HTR-8/SVneo (cell line): Measurements from ENCODE around the gene REX1BD.
A peak's percentile ranks its signal among the peaks of the same experiment; 100 is the strongest.
"Not testable (repeated sequence)": the region's sequence is repeated elsewhere in the genome, so short reads cannot be mapped to it uniquely, and the experiment has no call there.

Source experiments
- DNase-seq: peaks from one replicate; pipeline ENCODE4 v3.0.0; 2011; ENCODE audit warnings: low spot score, mixed read lengths; ENCODE audit not compliant: insufficient read length
- FAIRE-seq: peaks from 2 replicates; lab custom pipeline; 2011; peaks lifted over from hg19 to GRCh38; lab: Jason Lieb, UNC

The REX1BD gene

GRCh38 chr19:18576383-18576782 lies 12.2 kb upstream of the REX1BD start:
- peak; percentile 9 for FAIRE-seq

GRCh38 chr19:18577365-18577914 lies 11.2 kb upstream of the REX1BD start:
- DNase-seq = no peak
- FAIRE-seq = no peak

More at GRCh38 chr19:18576383-18576782, 12.2 kb upstream of the REX1BD start:
- no peak for DNase-seq

DNA sequence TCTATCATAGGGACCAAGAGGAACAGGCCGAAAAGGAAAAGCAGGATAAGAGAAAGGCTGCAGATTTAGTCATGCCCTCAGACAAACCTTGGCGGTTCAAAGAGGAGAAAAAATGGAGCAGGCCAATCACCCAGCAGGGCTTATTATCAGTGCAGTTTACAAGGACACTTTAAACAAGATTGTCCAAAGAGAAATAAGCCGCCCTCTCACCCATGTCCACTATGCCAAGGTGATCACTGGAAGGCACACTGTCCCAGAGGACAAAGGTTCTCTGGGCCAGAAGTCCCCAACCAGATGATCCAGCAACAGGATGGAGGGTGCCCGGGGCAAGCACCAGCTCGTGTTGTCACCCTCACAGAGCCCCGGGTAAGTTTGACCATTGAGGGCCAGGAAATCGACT lies 8.3 kb upstream of the REX1BD start:
- DNase-seq (no peak), FAIRE-seq (no peak)

- FAIRE-seq = no peak
- no peak for DNase-seq
Measured at GRCh38 chr19:18586306-18586705, 2.3 kb upstream of the REX1BD start.

DNA sequence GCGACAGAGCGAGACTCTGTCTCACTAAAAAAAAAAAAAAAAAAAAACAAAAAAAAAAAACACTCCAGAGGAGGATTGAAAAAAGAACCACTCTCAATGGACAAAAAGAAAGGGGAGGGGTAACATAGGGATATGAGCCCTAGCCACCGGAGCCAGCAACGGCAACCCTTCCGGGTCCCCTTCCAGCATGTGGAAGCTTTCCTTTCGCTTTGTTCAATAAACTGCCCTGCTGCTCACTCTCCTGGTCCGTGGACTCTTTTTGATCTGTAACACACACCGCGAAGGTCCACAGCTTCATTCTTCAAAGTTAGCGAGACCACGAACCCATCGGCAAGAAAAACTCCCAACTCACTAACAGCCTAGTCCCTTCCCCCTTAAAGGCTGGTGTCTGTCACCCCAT lies 1.0 kb upstream of the REX1BD start:
- no peak for FAIRE-seq
- DNase-seq = no peak

DNA sequence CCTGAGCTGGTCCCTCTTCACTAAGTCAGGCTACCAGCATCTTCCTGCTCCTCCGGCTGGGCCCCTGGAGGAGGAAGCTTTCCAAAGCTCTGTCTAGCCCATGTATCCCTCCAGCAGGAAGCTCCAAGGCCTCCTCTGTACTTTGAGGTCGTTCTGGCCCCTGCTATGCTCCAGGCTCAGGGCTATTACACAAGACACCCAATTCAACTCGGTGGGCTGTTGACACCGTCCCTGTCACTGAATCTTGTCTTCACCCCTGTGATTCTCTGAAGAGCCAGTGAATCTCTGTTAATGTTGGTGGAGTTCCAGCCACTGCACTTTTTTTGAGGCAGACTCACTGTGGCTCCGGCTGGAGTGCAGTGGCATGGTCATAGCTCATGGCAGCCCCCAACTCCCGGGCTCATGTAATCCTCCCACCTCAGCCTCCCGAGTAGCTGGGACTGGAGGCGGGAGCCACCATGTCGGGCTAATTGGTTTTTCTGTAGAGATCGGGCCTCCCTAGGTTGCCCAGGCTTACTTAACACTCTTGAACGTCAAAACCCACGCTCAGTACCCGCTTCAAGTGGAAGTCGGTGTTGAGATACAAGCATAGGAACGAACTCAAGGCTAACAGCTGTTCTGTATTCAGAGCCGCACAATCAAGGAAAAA lies 512 bp upstream of the REX1BD start:
- no peak for DNase-seq

GRCh38 chr19:18589380-18590272 lies 1.0 kb downstream of the REX1BD start:
- DNase-seq (no peak), FAIRE-seq (no peak)

More for the DNA sequence above, 512 bp upstream of the REX1BD start:
- FAIRE-seq = no peak

- FAIRE-seq = no peak
Measured at GRCh38 chr19:18590273-18591272, 2.0 kb downstream of the REX1BD start.

DNA sequence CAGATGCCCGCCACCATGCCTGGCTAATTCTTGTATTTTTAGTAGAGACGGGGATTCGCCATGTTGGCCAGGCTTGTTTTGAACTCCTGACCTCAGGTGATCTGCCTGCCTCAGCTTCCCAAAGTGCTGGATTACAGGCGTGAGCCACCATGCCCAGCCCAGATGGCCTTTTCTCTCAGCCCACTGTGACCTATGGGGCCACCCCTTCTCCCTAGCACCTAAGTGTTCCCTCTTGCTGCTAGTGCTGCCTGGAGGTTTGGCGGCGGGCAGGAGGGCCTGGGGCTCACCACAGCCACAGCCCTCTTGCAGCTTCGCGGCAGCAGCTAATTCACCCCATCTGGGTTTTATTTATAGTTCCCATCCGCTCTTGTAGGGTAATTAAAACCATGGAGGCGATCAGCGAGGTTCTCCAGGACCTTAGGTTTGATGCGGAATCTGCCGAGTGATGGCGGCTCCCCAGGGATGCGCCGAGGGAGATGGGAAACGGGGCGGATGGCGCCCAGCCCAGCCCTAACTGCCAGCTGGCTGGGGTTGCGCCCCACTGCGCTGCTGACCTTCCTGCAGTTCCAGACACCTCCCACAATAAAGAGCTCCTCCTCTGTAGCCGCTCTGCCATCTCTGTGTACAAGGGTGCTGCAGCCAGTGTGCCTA lies 3.3 kb downstream of the REX1BD start:
- FAIRE-seq (no peak), DNase-seq (no peak)

More at GRCh38 chr19:18590273-18591272, 2.0 kb downstream of the REX1BD start:
- no peak for DNase-seq

GRCh38 chr19:18592732-18593131 lies 4.1 kb downstream of the REX1BD start:
- not testable (repeated sequence) for DNase-seq, FAIRE-seq

DNA sequence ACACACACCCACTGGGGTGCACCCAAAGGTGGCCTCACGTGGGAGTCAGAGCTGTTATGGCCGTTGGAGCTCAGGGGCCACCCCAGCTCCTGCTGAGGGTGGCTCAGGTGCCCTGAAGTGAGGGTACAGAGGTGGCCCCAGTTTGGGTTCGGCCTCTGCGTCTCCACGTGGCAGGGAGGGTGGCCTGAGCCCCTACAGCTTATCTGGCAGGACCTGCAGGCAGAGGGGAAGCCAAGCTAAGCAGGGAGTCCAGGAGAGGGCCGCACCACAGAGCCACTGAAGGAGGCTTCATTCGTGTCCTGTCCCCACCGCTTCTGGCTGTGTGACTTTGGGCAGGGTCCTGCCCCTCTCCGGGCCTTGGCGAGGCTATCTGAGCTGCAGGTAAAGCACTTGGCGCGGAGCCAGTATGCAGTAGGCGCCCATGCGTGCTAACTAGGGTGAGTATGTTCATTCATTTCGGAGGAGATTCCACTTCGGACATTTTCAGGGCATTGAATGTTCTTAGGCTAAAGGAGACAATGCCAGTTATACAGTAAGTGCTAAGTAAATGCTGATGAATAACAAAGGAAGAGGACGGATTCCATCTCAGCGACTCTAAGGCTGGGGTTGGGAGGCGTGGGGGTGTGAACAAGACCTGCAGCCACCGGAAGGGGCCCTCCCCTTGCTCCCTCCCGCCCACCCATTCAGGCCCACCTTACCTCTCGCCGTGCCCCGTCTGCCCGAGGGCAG lies 4.9 kb downstream of the REX1BD start:
- DNase-seq (no peak), FAIRE-seq (no peak)

DNA sequence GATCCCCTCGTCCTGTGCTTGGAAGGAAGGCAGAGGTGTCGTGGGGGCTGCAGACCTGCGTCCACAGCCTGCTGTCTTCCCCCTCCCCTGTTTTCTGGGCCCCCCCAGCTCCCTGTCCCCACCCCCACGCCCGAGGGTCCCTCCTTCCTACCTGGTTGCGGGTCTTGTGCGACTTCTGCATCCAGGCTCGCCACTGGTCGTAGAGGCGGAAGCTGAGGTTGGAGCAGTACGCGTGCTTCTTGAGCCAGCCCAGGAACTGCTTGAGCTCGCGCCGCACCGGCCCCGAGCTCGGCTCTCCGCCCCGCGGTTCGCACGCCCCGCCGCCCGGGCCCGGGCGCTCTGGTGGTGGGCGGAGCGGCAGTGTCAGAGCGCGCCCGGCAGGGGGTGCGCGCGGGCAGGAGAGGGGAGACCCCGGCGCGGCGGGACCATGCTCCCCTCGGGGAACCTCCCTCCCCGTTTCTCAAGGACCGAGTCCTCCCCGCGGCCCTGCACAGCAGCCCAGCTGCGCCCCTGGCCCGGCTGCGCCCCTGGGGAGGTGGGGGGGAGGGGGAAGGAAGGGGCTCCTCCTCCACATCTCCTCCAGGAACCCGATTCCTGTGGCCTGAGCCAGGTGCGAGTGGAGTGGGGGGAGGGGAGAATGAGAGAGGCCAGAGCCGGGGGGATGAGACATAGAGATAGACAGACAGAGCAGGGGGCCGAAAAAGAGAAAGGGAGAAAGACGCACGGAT lies 5.7 kb downstream of the REX1BD start:
- DNase-seq (peak; percentile 85), FAIRE-seq (peak; percentile 77)

DNA sequence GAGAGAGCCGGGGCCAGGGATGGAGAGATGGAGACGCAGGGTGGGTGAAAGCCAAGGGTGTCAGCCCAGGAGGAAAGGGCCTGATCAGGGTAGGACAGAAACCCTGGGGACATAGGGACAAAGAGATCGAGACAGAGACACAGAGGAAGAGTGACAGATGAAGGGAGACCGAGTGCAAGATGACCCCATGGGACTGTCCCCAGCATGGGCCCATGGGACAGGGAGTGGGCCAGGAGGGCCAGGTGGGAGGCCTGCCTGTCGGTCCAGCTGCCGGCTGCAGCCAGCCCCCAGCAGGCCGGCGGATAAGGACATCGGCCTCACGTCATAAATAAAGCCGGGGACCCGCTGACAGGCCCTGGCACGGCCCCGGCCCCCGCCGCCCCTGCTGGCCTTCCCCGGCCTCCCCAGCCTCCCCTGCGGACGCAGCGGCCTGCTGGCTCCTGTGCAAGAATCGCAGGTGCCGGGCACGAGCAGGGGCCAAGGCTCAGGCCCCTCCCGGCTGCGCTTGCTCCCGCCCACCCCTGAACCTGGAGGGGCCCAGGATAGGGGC lies 6.3 kb downstream of the REX1BD start:
- FAIRE-seq = no peak
- DNase-seq = no peak

- FAIRE-seq = no peak
- no peak for DNase-seq
Measured at GRCh38 chr19:18595475-18595874, 6.9 kb downstream of the REX1BD start.

DNA sequence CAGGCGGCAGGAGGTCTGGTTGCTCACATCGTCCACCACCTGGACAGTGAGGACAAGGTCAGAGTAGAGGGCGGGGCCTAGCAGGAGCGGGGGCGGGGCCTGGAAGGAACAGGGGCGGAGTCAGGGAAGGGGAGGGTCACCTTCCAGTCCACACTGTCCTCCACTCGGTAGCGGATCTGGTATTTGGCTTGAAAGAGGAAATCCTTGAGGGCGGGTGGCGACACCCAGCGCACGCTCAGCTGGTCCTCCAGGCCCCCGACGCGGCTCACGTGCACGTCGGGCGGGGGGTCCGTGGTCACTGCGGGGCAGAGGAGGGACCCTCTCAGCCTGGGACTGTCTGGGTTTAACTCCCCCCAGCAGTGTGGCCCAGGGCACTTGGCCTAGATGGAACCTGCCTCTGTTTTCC lies 8.2 kb downstream of the REX1BD start:
- DNase-seq = no peak
- FAIRE-seq = peak; percentile 9

DNA sequence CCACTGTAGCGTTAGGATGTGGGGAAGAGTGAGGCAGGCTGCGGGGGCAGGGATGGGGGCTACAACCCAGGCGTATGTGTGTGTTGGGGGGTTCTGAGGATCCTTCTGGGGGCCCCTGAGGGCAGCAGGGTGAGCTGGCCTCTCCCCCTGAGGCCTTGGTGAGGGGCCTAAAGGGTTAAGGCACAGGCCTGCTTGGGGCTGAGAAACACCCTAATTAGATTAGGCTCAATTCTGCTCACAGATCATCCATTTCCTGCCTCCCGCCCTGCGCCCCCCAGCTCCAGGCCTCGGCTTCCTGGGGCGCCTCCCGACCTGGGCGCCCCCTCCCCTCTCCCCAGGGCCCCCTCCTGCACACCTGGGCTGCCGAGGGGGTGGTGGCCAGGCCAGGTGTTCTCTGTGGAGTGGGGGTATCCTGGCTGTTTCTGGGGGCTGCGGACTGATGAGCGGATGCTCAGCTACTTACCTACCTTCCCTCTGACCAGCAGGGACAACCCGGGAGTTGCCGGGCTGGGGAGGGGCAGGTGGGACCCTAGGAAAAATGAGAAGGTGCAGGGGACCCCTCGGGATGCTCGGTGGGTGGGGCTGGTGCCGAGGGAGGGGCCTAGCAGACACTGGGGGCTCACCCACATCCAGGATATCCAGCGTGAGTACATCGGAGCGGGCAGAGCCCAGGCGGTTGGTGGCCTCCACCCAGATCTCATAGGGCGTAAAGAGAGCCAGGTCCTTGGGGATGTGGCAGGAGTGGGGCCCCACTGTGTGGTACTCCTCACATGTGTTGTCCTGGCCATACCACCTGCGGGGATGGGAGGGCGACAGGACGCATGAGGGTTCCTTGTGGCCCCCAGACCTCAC lies 9.4 kb downstream of the REX1BD start:
- DNase-seq (no peak), FAIRE-seq (no peak)

DNA sequence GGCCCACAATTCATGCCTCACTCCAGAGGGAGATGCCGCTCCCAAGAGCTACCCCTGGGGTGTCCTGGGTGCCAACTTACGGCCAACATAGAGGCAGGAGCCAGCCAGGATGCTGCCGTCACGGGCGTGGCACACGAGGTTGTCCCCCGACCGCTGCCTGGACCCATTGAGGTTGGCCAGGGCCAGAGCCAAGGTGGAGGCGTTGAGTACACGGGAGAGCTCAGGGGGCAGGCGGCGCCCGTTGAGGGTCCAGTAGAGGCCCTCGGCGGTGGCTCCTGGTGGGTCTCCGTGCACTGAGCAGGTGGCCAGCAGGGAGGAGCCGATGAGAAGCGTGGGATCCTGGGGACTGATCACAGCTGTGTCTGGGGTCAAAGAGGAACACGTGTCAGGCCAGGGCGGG lies 10.9 kb downstream of the REX1BD start:
- no peak for FAIRE-seq

More for the DNA sequence above, 10.9 kb downstream of the REX1BD start:
- DNase-seq = no peak
